Activated CD8-positive, alpha-beta memory T cell treated with anti-CD3 and anti-CD28 coated beads, Interleukin-2, amount 50 U/mL, for 1 hour (primary cell): ENCODE data around the gene KRT14.
"Not testable (repeated sequence)": the region's sequence is repeated elsewhere in the genome, so short reads cannot be mapped to it uniquely, and the experiment has no call there.

ENCODE experiments used
- DNase-seq: peaks from one replicate; pipeline ENCODE4 v3.0.0-alpha.2; 2020; ENCODE audit errors: extremely low read depth

Gene KRT14

DNA sequence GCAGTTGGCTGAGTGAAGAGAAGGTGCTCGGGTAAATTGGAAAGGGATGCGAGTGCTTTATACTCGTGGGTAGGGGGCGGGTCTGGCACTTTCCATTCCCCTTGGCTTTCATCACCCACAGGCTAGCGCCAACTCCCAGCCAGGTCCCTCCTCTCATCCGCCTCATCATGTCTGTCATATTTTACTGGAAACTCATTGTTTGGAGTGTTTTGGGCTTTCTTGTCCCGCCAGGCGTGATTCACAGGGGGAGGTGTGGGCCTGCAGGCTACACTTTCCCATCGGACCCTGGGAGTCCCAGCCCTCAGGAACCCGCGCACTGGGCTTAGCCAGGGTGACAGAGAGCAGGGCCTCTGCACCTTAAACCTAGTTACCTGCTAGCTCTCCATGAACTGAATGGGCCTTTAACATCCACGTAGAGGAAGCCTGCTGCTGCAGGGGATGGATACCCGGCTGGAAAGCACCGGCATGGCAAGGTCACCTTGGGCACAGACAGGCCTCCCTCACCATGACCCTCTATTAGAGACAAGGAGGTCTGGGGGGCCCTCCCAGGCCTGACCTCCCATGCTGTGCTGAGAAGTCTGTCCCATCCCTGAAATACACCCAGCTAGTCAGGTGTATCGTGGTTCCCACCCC lies at the start of gene KRT14:
KRT14 (minus strand) TSS at position 33 of the 633 bp plus-strand sequence. CDS start 61 bp downstream, outside the sequence.
- no peak for DNase-seq

DNA sequence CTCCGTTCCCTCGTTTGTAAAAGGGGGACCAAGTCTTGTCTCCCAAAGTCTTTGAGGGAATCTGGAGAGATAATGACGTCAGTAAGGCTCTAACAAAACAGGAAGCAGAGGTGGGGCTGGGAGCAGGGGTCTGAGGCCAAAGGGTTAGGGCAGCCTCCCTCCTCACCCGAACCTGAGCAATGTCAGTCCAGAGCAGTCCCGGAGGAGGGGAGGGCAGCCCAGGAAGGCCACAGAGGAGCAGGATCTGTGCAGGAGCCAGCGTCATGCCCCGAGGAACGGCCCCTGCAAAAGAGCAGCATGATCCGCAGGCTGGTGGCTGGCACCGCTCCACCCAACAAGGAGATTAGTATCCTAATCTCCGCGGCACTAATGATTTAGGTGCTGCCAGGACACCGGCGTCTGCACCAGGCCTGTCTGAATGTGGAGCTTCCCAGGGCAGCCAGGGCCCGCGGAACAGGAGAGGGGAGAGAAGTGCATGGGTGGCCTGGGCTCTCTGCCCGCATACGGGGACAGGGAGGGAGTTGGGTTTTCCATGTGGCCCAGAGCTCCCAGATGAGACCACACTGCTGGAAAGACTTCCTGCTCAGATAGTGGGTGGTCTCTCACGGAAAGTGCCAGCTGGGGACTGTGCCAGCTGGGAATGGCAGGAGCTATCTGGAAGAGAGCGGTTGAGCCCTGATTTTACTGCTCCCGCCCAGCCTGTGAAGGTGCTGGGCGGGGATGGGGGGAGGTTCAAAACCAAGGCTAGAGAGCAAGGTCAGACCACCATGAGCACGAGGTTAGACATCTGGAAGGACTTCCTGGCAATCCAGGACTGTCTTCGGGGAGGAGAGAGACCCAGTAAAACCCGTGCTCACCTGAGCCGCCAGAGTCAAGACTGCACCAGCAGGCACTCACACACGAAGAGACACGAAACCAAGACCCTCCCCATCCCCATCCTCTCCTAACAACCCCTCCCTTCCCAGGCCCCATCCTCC lies 48.7 kb upstream of the KRT14 start:
- DNase-seq = no peak

DNA sequence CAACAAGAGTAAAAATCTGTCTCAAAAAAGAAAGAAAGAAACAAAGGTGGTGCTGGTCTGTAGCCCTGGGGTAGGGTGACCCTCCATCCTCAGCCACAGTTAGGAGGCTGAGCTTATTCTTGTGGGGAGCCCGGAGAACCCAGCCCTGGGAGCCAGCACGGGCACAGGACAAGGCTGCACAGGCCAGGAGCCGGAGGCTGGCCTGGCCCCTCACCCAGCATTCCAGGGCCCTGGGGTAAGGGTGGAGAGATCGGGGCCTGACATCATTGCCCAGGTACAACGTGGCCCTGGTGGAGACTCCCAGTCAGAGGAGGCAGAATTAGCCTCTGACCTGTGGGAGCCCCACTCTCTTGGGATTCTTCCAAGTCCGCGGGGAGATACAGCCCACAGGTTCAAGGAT lies 47.9 kb upstream of the KRT14 start:
- DNase-seq = no peak

DNA sequence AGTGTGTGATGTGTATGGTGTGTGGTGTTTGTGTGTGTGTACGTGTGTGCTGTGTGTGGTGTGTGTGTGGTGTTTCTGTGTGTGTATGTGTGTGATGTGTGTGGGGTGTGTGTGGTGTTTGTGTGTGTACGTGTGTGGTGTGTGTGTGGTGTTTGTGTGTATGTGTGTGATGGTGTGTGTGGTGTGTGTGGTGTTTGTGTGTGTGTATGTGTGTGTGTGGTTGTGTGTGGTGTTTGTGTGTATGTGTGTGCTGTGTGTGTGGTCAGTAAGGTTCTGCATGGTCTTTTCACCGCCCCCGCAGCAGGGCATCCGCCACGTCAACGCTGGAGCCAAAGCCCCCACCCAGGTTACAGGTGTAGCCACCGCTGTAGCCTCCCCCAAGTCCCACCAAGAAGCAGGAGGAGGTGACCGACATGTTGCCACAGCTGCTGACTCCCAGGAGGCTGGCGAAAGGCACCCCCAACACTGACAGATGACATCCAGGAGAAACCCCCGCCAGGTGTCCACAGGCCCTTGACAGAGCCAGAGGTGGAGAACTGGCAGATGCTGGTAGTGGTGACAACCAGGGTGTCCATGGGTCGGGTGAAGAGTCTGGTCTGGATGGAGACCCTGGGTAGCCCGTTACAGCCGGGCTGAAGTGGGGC lies 47.0 kb upstream of the KRT14 start:
- DNase-seq = no peak

DNA sequence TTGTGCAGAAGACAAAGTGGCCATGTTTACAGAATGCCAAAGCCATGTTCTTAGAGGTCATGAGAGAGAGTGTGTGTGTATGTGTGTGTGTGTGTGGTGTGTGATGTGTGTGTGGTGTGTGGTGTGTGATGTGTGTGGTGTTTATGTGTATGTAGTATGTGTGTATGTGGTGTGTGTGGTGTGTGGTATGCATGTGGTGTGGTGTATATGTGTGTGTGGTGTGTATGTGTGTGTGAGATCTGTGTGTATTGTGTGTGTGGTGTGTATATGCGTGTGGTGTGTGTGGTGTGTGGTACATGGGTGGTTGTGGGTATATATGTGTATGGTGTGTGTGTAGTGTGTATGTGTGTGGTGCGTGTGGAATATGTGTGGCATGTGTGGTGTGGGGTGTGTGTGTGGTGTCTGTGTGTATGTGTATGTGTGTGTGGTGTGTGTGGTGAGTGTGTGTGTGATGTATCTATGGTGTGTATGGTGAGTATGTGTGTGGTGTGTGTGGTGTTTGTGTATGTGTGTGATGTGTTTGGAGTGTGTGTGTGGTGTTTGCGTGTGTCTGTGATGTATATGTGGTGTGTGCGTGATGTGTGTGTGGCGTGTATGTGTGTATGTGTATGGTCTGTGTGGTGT lies 45.9 kb upstream of the KRT14 start:
- no peak for DNase-seq

DNA sequence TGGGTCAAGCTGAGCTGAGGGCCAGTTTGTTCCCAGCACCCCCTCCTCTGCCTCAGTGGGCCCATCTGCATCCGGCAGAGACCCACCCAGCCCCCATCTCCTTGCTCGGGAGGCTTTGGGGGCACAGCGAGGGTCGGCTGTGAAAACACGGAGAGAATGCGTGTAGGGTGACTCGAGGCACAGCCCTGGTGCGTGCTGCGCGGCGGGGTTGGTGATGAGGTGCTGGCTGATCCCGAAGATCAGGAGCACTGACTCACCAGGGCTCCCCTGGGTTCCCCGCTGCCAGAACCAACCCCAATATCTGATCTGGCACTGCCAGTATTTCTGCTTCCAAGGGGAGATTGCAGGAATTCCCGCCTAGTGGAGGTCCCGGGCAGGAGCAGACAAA lies 45.2 kb upstream of the KRT14 start:
- DNase-seq = no peak

DNA sequence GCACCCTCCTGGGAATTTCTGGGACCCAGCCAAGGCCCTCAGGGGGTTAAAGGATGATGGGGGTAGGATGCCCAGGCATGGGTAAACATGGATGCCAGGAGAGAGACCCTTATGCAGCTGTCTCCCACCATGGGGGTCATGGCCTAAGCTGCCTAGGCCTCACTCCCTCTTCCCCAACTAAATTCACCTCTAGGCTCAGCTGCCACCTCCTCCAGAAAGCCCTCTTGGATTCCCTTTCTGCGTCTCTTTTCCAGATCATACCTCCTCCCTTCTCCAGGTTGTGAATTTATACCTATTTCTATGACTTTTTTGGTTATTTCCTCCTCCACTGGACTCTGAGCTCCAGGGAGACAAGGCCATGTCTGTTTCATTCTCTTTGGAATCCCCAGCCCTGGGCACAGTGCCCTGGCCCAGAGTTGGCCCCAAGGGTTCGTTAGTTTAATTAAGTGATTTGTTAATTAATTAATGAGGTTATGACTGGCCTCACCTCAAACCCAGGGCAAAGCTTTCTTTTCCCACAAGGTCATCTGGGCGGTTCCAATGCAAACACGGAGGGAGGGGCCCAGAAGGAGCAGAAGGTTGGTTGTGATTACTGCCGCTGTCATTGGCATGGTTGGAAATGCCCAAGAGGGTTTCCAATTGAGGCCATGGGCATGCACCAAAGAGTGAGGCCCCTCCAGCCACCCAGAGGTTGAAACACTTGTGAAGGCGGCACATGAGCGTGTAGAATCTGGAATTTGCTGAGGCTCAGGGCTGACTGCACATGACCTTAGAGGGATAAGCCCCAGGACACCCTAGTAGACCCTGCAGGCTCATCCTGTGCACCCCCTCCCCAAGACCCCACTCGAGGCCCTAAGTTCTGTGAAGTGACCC lies 44.6 kb upstream of the KRT14 start:
- no peak for DNase-seq

DNA sequence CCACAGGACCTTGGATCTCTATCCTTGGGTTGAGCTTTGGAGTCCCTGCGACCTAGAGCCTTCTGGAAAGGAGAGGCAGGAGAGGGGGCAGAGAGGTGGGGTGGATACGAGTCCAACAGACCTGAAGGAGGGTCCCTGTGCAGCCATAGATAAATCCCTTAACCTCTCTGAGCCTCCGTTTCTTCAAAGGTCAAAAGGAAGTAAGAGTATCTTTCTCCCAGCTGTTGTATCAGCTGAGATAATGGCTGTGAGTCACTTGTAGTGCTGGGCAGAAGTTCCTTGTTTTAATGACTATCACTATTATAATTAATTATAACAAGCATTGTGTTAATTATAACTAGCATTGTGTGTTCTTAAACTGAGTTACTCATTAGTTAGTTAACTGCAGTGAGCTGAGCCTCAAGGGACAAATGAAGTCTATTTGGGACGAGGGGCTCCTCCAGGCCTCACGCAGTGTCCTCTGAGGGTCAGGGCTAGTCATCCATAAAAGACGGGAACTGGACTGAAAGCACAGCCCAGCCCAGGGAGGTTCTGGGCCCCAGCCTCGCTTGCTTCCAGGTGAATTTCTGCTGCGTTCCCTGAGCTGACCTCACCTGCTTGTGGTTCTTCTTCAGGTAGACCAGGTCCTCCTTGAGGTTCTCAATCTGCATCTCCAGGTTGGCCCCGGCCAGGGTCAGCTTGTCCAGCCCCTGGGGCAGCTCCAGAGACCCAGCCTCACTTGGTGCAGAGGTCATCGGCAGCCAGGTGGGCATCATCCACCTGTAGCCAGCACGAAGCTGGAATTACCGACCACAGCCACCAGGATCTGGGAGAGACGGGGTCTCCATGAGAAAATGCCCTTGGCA lies 43.4 kb upstream of the KRT14 start:
- DNase-seq = no peak

DNA sequence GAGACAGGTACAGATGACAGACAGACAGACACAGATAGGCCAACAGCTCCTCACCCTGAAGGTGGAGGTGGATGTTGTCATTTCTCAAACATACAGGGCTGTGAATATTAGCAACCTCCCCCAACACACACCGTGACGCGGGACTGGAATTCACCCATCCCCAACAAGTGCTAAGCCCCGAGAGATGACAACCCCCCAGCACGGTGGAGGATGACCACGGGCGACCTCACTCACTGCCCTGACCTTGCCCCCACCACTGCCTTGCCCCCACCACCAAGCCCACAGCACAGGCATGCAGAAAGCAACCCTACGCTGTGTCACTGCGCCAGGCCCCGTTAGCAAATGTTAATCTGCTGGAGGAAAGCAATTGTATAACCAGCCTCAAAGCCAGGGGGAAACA lies 42.6 kb upstream of the KRT14 start:
- no peak for DNase-seq

DNA sequence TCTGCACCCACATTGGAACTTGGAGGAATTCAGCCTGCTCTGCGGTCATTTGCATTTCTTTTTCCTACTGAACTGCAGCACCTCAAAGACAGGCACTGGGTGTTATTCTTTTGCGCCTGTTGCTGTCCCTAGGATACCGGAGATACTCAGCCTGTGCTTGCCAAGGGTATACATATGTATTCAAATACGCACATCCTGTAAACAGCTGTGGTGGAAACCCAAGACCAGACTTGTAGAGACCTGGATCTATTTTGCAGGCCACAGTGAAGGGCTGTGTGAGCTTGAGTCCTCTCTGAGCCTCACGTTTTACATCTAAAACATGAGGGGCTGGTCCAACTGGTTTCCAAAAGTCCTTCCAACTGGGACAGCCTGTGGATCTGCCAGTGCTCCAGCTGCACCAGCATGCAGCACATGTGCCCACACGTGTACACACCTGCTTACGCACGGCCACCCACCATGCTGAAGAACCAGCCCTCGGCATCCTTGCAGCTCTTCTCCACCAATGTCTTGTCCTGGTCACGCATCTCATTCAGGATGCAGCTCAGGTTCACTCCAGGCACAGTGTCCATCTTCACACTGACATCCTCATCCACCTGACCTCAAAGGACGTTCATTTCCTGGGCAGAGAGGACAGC lies 42.0 kb upstream of the KRT14 start:
- not testable (repeated sequence) for DNase-seq

DNA sequence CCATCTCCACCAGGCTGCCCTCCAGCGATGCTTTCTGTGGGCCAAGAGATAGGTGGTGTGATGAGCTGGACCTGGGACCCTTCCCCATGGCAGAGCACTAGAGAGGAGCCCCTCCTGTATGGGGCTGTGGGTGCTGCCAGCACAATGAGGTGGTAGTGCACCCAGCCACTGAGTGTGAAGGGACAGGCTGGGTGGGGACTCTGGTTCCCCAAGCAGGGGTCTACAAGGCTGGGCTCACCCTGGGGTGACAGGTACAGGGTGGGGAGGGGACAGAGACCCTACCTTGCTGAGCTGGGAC lies 41.3 kb upstream of the KRT14 start:
- DNase-seq = not testable (repeated sequence)

DNA sequence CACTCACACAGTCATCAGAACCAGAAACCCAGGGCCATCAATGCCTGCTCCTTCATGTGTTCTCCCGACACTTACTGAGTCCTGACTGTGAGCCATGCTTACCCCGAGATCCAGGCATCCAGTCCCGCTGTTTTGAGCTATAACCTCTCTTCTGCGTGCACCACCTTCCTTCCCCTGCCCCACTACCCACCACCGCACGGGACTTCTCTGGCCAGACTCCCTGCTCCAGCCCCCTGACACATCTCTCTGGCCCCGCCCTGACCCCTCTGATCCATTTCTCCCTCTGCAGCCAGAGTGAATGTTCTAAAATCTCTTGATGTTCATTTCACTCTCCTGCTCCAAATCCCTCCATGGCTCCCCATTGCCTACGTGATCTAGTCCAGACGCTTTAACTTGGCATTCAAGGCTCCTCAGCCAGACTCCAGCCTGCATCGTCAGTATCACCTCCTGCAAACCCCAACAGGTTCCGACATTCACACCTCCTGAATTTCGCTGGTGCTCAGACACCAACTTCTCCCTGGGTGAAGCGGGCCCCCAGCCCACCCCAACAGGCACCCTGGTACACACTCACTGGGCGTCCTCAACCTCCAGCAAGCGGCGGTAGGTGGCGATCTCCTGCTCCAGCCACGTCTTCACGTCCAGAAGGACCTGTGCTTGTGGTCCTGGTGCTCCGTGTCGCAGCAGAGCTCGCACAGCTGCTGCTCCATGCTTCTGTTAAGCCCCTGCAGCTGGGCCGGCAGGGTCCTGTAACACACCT lies 40.8 kb upstream of the KRT14 start:
- DNase-seq = no peak

DNA sequence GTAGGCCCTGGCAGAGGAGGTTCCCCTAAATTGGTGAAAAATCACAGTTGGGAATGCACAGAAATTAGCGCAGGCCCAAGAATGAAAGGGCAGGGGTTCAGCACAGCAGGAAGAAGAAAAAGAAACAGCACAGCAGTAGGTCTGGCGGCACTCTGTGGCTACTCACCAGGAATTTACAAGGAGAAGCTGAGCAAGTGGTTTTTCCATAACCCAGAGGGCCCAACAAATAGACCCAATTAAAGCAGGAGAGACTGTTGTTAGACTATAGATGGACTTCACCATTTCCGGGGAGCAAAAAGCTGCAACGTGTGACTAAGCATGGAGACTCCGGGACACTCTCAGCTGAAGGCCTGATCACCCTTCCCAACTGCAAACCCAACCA lies 40.2 kb upstream of the KRT14 start:
- not testable (repeated sequence) for DNase-seq

DNA sequence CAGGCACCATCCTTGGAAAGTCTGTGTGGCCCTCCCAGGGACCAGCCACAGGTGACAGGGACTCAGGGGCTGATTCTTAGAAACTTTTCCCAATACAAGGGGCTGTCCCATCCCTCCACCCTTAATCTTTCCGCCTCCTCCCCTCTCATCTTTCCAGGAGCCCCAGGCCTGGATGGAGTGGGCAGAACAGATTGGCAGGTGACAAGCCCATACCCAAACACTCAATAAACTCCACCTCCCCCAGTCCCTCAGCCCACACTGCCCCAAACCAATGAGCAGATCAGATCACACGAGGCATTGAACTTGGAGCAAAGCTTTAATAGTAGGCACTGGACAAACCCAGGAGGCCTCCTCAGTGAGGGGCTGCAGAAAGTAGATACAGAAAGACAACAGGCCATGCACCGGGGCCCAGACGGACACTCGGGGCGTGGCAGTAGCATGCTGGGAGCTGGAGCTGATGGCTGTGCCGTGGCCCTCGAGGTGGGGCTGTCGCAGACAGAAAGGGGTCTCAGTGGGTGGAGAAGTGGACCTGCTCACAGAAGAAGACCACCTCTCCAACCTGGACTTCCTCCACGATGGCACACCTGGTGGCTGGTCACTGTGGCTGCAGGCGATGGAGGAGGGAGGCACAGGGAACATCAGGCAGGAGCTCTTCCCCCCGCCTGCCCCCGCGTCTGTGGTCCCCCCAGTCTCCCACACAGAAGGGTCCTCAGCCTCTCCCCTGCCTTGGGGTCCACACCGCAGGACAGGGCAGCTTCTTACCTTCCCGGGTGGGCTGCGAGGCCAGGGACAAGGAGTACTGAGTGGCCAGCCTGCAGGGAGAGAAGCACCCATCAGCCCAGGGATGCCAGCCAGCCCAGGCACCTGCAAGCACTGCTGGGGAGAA lies 39.6 kb upstream of the KRT14 start:
- not testable (repeated sequence) for DNase-seq

DNA sequence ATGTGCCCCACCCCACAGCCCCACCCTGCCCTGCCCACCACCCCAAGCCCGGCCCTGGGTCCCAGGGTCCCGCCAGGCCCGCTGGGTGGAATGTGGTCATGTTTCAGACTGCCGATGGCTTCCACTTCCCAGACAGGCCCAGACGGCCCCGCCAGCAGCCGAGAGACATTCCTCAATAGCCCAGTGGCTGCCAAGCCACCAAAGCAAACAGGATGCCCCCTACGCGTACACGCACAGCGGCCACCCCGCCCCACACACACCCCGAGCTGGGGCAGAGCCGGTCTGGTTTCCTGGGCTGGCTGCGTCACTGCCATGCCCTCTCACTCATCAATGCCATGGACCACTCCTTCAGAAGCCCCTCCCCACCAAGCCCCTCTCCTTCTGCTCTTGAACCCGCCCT lies 38.9 kb upstream of the KRT14 start:
- no peak for DNase-seq

DNA sequence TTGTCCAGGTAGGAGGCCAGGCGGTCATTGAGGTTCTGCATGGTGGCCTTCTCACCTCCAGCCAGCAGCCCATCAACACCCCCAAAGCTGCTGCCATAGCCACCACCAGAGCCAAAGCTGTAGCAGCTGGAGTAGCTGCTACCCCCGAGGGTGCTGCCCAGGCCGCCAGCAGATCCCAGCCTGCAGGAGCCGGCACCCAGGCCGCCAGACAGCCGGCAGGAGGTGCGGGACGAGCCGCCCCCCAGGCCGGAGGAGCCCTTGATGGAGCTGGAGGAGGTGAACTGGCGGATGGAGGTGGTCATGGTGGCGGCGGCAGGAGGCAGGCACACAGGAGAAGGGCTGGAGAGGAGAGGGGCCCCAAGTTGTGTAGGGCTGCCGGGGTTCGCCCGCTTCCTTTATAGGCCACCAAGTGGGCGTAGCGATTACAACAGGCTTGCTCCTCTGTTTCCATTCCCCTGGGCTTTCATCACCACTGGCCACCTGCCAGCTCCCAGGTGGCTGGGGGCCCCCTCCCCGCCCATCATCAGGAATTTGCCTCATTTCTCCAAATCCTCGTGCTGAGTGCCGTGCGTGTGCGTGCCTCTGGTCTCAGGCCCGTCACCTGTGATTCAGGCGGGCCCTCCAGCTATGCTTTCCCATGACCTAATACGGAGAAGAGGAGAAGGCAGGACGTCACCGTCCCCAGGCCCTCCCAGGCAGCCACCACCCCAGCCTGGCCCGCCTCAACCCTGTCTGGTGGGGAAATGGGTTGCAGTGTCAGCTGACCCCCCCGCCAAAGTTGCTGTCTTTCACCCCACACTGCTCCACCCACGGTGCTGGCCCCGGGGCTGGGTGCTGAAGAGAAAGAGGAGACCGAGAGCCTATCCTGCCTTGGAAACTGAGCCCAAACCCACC lies 37.8 kb upstream of the KRT14 start, which contains the start of gene KRT17:
KRT17 (minus strand) TSS at position 368 of the 894 bp plus-strand sequence; CDS start at position 302, 66 bp downstream.
- no peak for DNase-seq
